ENCODE results near the gene METTL26. TPM values are rescaled to one million over a fixed set of nuclear protein-coding genes. Genes with fewer than 3 reads are reported as not detected.

METTL26 gene
- total RNA-seq, 2 experiments from 2014 or later: 119 to 133 TPM

DNA sequence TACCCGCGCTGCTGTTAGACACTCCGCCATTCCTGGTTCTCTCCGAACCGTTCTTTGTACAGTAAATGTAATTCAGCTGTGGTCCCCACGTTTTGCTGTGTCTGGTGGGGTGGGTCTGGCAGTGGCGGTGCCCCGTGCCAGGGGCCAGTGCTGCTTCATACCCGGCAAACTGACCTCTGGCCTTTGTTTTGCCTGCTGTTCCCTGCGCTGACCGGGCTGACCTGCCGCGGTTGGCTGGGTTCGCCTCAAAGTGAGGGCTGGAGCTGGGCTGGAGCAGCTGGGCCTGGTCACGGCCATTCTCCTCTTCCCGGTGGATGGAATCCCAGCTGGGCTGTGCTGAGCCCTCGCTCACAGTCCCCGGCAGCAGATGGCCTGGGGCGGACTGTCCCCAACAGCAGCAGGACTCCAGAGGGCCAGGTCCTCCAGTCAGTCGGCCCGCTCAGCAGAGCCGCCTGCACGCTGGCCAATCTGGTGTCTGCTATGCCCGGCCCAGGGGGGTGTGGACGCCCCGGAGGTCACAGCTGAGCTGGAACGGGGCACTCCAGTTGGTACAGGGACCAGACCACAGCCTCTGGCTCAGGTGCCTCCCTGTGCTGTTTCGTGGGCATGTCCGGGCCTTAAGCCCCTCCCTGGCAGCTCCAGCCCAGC lies 6.8 kb downstream of the METTL26 start:
- POLR2A ChIA-PET: no interaction called here
- H3K4me1 Mint-ChIP-seq (ENCODE audit: low read depth): no peaks in the 10 kb centered on the region
- no peaks in the 10 kb centered on the region for H3K27me3 Mint-ChIP-seq
- TF ChIP-seq, protein P1, sequence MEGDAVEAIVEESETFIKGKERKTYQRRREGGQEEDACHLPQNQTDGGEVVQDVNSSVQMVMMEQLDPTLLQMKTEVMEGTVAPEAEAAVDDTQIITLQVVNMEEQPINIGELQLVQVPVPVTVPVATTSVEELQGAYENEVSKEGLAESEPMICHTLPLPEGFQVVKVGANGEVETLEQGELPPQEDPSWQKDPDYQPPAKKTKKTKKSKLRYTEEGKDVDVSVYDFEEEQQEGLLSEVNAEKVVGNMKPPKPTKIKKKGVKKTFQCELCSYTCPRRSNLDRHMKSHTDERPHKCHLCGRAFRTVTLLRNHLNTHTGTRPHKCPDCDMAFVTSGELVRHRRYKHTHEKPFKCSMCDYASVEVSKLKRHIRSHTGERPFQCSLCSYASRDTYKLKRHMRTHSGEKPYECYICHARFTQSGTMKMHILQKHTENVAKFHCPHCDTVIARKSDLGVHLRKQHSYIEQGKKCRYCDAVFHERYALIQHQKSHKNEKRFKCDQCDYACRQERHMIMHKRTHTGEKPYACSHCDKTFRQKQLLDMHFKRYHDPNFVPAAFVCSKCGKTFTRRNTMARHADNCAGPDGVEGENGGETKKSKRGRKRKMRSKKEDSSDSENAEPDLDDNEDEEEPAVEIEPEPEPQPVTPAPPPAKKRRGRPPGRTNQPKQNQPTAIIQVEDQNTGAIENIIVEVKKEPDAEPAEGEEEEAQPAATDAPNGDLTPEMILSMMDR (IDR thresholded peaks at IDR 0.05): no peak
- no peaks in the 10 kb centered on the region for H3K36me3 Mint-ChIP-seq (ENCODE audit: low read depth)
- ATAC-seq: no peak
- no peak for DNase-seq
- H3K27ac Mint-ChIP-seq: no peak overlapping the region
- intact Hi-C loops (cut with micrococcal nuclease): no loop called here
- H3K9me3 Mint-ChIP-seq: no peaks in the 10 kb centered on the region
- CTCF ChIA-PET: no interaction called here
- H3K4me3 Mint-ChIP-seq: no peak overlapping the region

DNA sequence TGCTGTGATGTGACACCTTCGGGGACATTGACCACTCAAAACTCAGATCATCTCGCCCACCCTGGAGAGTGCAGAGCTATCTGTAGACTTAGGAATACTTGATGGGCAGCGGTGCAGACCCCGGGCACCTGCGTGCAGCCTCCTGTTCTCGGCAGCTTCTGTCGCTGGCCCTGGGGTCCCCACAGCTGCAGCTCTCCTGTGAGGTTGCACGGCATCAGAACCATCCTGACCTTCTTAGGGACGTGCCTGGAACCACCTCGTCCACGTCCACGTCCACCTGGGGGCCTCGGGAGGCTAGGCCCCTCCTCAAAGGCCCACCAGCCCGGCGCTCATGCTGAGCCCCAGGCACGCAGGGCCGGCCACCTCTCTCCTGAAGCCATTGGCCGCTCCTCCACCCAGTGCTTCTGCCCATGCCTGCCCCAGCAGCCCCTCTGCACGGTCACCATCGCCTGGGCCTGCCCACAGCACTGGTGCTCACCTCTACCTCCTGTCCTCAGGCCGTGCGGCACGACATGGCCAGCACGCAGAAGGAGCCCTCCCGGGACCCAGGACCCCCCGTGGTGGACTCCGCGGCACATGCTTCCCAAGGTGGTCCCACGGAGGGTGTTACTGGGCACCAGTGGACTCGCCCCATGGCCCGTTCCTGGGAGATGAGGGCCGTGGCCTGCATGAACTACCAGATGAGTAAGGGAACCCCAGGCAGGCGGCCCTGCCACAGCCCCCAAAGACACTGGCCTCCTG lies 7.6 kb downstream of the METTL26 start:
- TF ChIP-seq, protein P1 (IDR thresholded peaks at IDR 0.05): no peak
- Mint-ChIP-seq H3K27ac (no peak overlapping the region), H3K36me3 (ENCODE audit: low read depth) (no peaks in the 10 kb centered on the region), H3K4me3 (no peak overlapping the region), H3K4me1 (ENCODE audit: low read depth) (no peaks in the 10 kb centered on the region), H3K9me3 (no peaks in the 10 kb centered on the region), H3K27me3 (no peaks in the 10 kb centered on the region)
- intact Hi-C loops (cut with micrococcal nuclease): no loop called here
- no peak for ATAC-seq
- no peak for DNase-seq
- ChIA-PET CTCF (no interaction called here), POLR2A (no interaction called here)

DNA sequence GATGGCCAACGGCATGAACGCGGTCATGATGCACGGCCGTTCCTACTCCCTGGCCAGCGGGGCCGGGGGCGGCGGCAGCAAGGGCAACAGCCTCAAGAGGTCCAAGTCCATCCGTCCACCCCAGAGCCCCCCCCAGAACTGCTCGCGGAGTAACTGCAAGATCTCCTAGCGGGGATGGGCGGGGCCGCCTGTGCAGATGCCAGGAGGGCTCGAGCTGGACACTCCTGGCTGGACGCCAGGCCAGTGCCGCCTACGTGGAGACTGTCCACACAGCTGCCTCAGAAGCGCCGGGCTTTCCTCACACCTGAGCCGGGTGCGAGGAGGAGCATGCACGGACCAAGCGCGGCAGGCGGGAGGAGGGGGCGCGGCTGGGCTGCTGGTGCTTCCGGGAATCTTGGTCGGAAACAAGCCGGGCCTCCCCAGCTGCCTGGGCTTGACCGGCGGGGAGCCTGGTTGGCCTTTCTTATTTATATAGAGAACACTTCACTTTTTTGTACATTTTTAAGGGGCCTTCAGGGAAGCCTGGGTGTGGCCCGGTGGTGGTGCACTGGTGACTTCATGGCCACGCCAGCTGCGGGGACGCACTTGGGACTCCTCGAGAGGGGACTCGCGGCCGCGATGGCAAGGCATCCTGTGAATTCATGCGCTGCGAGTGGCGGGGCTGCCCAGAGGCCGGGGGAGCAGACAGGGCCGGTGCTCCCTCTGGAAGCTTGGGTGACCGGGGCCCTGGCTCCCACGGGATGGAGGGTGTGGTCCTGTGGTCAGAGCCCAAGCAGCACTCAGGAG lies 8.5 kb downstream of the METTL26 start:
- H3K27ac Mint-ChIP-seq: no peak overlapping the region

DNA sequence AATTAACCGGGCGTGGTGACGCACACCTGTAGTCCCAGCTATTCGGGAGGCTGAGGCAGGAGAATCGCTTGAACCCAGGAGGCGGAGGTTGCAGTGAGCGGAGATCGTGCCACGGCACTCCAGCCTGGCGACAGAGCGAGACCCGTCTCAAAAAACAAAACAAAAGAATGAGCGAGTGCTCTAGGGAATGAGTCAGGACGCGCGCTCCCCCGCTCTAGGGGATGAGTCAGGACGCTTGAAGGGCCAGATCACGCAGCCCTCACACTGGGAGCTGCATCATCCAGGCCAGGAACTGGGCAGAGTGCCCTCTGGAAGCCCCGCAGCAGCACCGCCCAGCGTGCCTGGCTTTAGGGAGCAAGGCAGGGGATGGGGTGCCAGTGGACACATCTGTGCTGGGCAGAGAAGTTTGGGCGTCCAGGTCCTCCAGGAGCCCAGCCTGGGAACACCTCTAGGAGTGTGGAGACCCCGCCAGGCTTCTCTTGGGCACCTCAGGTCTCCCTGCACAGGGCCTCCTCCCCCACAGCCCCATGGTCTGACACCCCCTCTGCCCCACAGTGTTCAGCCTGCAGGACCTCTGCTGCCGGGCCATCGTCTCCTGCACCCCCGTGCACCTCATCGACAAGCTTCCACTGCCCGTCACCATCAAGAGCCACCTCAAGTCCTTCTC lies 9.2 kb downstream of the METTL26 start:
- Mint-ChIP-seq H3K4me1 (ENCODE audit: low read depth) (peaks cover under 1% of the 10 kb centered on the region), H3K27me3 (no peaks in the 10 kb centered on the region), H3K27ac (no peak overlapping the region), H3K4me3 (no peak overlapping the region), H3K36me3 (ENCODE audit: low read depth) (no peaks in the 10 kb centered on the region), H3K9me3 (no peaks in the 10 kb centered on the region)
- TF ChIP-seq, protein P1 (IDR thresholded peaks at IDR 0.05): no peak
- ChIA-PET CTCF (no interaction called here), POLR2A (no interaction called here)
- intact Hi-C loops (cut with micrococcal nuclease): no loop called here
- ATAC-seq: no peak
- no peak for DNase-seq

More for the DNA sequence above, 8.5 kb downstream of the METTL26 start:
- ChIA-PET POLR2A (no interaction called here), CTCF (no interaction called here)
- TF ChIP-seq, protein P1 (IDR thresholded peaks at IDR 0.05): no peak
- intact Hi-C loops (cut with micrococcal nuclease): no loop called here
- Mint-ChIP-seq H3K27me3 (no peaks in the 10 kb centered on the region), H3K36me3 (ENCODE audit: low read depth) (no peaks in the 10 kb centered on the region), H3K4me1 (ENCODE audit: low read depth) (no peaks in the 10 kb centered on the region), H3K9me3 (no peaks in the 10 kb centered on the region), H3K4me3 (no peak overlapping the region)
- ATAC-seq (no peak), DNase-seq (no peak)
